22Rv1 (cell line): ENCODE results near the gene INSYN2A.

Source experiments
- H3K27ac ChIP-seq: fragments of 450-650 bp; 2 replicates; pipeline ENCODE4 v1.5.1; 2017
- ZFX ChIP-seq: fragments of 450-650 bp; IDR thresholded peaks from 2 replicates; pipeline ENCODE4 v1.6.1; 2017; ENCODE audit warnings: antibody characterized with exemption, borderline replicate concordance
- TF ChIP-seq, protein P1 (sequence below): fragments of 450-650 bp; IDR thresholded peaks from 2 replicates; pipeline ENCODE4 v1.5.1; 2017; ENCODE audit warnings: mild to moderate bottlenecking

INSYN2A gene

DNA sequence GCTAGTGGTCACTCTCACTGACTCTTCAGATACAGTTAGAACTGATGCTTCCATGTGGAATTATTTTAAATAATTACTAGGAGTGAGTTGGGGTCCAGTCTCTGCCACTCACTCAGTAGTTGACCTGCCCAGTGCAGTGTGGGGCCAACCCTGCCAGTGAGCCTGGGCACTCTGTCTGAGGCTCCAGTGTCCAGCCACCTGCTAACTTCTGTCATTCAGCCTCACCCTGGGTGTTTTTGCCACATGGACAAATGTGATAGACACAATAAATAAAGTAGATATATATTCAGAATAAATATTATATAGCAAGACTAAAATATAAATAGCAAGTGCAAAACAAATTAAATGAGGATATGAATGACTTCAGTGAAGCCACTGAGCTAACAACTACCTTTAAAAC is 7.2 kb downstream of the INSYN2A start:
- no peak overlapping the region for H3K27ac ChIP-seq
- no peak for TF ChIP-seq ZFX
- TF ChIP-seq, protein P1, sequence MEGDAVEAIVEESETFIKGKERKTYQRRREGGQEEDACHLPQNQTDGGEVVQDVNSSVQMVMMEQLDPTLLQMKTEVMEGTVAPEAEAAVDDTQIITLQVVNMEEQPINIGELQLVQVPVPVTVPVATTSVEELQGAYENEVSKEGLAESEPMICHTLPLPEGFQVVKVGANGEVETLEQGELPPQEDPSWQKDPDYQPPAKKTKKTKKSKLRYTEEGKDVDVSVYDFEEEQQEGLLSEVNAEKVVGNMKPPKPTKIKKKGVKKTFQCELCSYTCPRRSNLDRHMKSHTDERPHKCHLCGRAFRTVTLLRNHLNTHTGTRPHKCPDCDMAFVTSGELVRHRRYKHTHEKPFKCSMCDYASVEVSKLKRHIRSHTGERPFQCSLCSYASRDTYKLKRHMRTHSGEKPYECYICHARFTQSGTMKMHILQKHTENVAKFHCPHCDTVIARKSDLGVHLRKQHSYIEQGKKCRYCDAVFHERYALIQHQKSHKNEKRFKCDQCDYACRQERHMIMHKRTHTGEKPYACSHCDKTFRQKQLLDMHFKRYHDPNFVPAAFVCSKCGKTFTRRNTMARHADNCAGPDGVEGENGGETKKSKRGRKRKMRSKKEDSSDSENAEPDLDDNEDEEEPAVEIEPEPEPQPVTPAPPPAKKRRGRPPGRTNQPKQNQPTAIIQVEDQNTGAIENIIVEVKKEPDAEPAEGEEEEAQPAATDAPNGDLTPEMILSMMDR, result no peak

DNA sequence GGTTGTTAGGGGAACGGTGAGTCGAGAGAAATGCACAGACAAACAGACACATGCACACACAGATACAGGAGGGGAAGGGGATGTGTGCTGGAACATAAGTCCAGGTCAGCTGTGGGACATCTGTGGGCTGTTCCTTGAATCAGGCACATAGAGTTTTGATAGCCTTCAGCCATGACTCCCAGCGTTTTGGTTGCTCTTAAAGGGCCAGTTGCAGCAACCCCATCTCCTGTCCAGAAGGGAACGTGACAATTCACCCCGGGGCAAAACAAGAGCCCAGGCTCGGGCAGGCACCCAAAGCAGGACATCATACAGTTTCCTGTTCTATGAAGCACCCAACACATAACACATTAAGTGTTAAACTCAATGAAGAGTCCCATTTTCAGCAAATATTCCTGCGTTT is 9.6 kb downstream of the INSYN2A start:
- TF ChIP-seq, protein P1, result no peak
- TF ChIP-seq ZFX, result no peak
- H3K27ac ChIP-seq, result no peak overlapping the region

DNA sequence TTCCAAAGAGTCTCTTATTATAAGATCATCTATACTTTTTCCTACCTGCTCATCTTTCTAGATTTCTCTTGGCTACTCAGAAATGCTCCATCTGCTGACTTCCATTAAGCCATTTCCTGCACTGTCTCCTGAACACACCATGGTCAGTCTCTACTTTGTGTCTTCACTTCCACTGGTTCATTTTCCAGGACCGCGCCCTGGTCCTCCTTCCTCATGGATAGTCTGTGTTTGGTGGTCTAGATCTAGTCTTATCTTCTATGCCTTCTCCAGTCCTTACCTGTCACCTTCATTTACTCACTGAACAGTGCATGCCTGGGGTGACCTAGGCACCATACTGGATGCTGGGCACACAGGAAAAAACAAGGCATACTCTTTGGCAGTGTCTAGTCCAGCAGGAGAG is 11.8 kb downstream of the INSYN2A start:
- H3K27ac ChIP-seq, result no peak overlapping the region
- TF ChIP-seq, protein P1, result no peak
- no peak for TF ChIP-seq ZFX

- H3K27ac ChIP-seq, result no peak overlapping the region
- no peak for TF ChIP-seq ZFX
- TF ChIP-seq, protein P1, result no peak
Measured at GRCh38 chr10:127182161-127182560, 14.2 kb downstream of the INSYN2A start.

DNA sequence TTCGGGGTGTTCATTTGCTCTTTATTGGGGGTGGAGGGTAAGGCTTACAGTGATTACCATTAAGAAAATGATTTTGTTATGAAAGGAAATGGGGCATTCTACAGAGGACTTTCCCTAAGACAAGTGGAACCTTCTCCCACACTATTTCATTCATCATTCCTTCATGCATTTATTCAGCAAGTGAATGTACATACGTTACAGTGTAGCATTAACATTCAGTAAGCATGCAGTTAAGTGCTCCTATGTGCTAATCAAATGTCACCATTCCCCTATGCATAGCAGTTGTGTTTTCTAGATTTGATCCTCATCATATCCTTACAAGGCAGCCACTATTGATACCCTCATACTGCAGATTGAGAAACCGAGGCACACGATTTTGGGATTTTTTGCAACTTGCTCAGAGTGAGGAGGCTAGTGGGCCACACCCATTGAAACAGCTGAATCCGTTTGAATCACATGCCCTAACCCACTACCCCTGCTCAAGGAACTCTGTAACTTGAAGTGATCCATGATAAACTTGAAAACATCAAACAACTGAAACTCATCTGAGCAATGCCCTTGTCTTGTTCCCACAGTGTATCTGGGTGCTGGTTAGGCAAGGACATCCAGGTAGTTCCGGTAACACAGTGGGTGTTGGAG is 16.7 kb downstream of the INSYN2A start:
- no peak for TF ChIP-seq ZFX
- TF ChIP-seq, protein P1, result no peak
- no peak overlapping the region for H3K27ac ChIP-seq

DNA sequence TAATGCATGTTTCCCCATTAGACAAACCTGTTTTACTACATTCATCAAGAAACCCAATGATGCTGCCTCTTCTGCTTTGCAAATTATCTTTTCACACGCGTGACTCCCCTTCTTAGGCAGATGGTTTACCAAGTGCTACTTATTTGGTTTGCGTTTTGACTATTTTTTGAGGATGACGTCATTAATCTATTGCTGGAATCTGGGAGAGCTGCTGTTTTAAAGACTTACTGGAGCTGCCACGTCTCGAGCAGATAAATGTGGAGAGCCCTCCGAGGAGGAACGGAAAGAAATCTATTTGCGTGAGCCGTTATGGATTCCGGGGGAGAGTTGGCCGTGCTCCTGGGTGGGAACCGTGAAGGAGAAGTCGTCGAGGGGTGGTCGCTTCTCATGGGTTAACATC is 19.7 kb downstream of the INSYN2A start:
- H3K27ac ChIP-seq, result no peak overlapping the region
- no peak for TF ChIP-seq ZFX
- TF ChIP-seq, protein P1, result no peak

DNA sequence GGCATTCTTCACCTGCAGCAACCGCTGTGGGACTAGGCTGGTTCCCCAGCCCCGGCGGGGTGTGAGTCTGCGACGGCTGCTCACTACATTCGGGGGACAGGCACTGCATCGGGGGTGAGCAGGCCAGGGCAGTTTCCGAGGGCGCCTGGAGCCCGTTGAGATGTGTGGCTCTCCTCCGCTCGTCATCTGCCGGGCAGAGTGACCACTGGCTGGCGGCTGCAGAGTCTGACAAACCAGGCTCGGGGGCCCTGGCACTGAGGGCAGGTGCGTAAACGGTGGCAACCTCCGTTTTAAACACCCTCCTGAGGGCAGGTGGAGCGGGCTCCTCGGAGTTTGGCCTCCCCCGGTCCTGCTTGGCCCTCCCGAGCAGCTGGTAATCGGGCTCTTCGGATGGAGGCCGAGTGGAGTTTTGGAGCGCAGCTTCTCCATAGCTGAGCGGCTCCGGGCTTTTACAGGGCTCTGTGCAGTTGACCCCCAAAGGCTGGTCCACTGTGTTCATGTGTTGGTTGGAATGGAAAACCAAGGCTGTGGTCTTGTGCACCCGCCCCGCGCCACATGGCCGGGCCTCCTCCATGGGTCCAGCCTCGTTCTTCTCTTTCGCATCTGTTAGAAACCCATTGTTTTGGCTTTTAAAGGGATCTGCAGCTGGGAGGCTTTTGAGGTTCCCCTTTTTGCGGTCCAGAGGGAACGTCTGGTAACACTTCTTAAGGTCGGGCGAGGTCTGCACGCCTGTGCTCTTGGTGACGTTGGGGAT is 20.9 kb downstream of the INSYN2A start:
- no peak overlapping the region for H3K27ac ChIP-seq
- no peak for TF ChIP-seq ZFX
- TF ChIP-seq, protein P1, result no peak
